Heart right ventricle (tissue), 16 donors: Measurements from ENCODE around the gene PDE4D. TPM values are rescaled to one million over a fixed set of nuclear protein-coding genes. Genes with fewer than 3 reads are reported as not detected.

Experiments
- ATAC-seq, 8 donors: fragments of 200-7000 bp; cut with Tn5 transposase; one replicate each; pipeline ENCODE4 v1.9.1; 2020; ENCODE audit warnings: mild to moderate bottlenecking in 8 of 8, moderate library complexity in 8 of 8, moderate number of reproducible peaks in 1 of 8
- DNase-seq, 2 donors: peaks; one replicate each; pipeline ENCODE4 v3.0.0-alpha.2; 2020
- H3K27ac ChIP-seq, 10 donors: fragments of 200-600 bp; sonication (generic) in 2 of 10; one replicate each; pipeline versions ENCODE4 v1.5.0 to v1.8.0; 2020 to 2022; ENCODE audit warnings: mild to moderate bottlenecking in 3 of 10
- H3K27me3 ChIP-seq, 7 donors: fragments of 200-600 bp; one replicate each; pipeline ENCODE4 v1.8.0; 2021 to 2022; ENCODE audit warnings: mild to moderate bottlenecking in 2 of 7
- H3K36me3 ChIP-seq, 9 donors: fragments of 200-600 bp; sonication (generic) in 1 of 9; one replicate each; pipeline versions ENCODE4 v1.5.0 to v1.8.0; 2020 to 2022; ENCODE audit warnings: mild to moderate bottlenecking in 2 of 9
- H3K4me1 ChIP-seq, 9 donors: fragments of 200-600 bp; sonication (generic) in 1 of 9; one replicate each; pipeline versions ENCODE4 v1.5.0 to v1.8.0; 2020 to 2022; ENCODE audit warnings: mild to moderate bottlenecking in 4 of 9
- H3K4me3 ChIP-seq, 10 donors: fragments of 200-600 bp; sonication (generic) in 2 of 10; one replicate each; pipeline versions ENCODE4 v1.5.0 to v1.8.0; 2020 to 2022; ENCODE audit warnings: mild to moderate bottlenecking in 7 of 10, moderate library complexity in 2 of 10
- H3K9me3 ChIP-seq, 11 donors: fragments of 200-600 bp in 10 of 11; sonication (generic) in 2 of 11; one replicate each; pipeline versions ENCODE4 v1.5.0 to v1.8.0; 2013 to 2022; ENCODE audit warnings: mild to moderate bottlenecking in 2 of 11, control low read depth in 1 of 11, moderate library complexity in 1 of 11
- WGBS, 2 donors: extraction: QIAGEN DNeasy Blood & Tissue Kit; methylation state at CpG; one replicate each; pipeline ENCODE4 v1.1.7; 2013; ENCODE audit warnings: inconsistent platforms in 1 of 2; 5-methylcytosine and 5-hydroxymethylcytosine counted together
- intact Hi-C, 10 donors: fragments of 100-400 bp; cut with DNase I; formaldehyde crosslinking; loops; one replicate each; pipeline versions ENCODE4 v1.11.1 to v1.14.2; 2022
- polyA plus RNA-seq, 2 donors: library from polyadenylated mRNA; stranded (reverse); fragments of 200-250 nt; gene quantifications; one replicate each; pipeline ENCODE4 v1.2.3, GENCODE V29; 2013
- total RNA-seq, 10 donors: library from RNA; stranded (reverse); fragmentation: NEBNext Ultra II Directional in 3 of 10; extraction: Animal tissue kit (Norgen Biotek cat#: 25700) in 3 of 10; gene quantifications; one replicate each; pipeline versions ENCODE4 v1.2.1 to v1.2.4, GENCODE V29; 2021 to 2023
- TF ChIP-seq, protein P1 (sequence below), 9 donors: fragments of 200-600 bp; sonication (generic) in 2 of 9; IDR thresholded peaks; one replicate each; pipeline versions ENCODE4 v1.5.0 to v1.8.0; 2021 to 2022; ENCODE audit warnings: antibody characterized with exemption in 9 of 9, mild to moderate bottlenecking in 5 of 9, moderate library complexity in 1 of 9
- donor health status: Arrhythmogenic right ventricular cardiomyopathy.
- donor health status: ischemic (EF 13 %, LVEDD 7.1; RV severe dilation, severe dysfunction).
- donor health status: healthy with polysubstance abuse.
- donor health status: DM: no; HTN: yes; CAD: no.
- donor health status: DM: no; HTN: no; CAD: no.
- donor health status: ischemic (EF 25% LVEDD 6.9; RV normal size, moderate dysfunction).
- donor health status: ischemic (EF 25% LVEDD 5.7; RV mildly dilated, moderate dysfunction).
- donor health status: healthy.
- donor health status: DM: yes; HTN: yes; CAD: no.
- donor health status: Ischemic cardiomyopathy.
- donor health status: ischemic (EF 35%, LVEDD 5.7; RV mildly dilated, moderate dysfunction).
- donor health status: nonischemic (EF 11% LVEDD 7.7; RV severe dilation, severe dysfunction).
- donor health status: DM: yes; HTN: yes; CAD: no.
- donor health status: PGD.
- donor health status: ischemic (EF 29% LVEDD 5.4; RV normal size, mild dysfunction).
- donor health status: nonischemic (EF 23%, LVEDD 6.1; RV moderate dilation, normal function).

PDE4D gene
- total and polyA plus RNA-seq, 12 donors, result 5.8 to 83.2 (median 39.5) TPM

DNA sequence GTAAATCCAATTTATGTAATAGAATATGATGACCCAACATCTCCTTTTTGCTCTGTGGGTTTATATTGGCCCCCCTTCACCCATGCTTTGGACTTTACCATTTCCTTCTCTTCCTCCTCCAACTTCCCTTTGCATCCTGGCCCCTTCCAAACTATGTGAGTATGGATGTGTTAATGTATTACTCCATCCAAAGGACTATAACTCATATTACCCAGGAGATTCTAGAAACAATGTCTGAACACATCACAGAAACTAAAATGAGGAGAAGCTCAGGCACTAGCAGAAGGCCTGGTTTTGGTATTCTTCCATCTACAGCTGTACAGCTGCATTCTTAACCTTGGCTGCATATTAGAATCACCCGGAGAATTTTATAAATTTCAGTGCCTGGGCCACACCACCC lies 110.7 kb downstream of the PDE4D start:
- Histone ChIP-seq H3K4me1 (no peaks in the 10 kb centered on the region), H3K9me3 (no peaks in the 10 kb centered on the region), H3K27me3 (no peaks in the 10 kb centered on the region), H3K4me3 (no peak overlapping the region), H3K27ac (no peak overlapping the region), H3K36me3 (no peaks in the 10 kb centered on the region)
- ATAC-seq (no peak), DNase-seq (no peak)
- intact Hi-C loops, result loop anchor here in 1 of 10 donors (10.0 kb wide), 1 partner anchor 108 kb away; no protein-coding TSS in a partner anchor
- TF ChIP-seq, protein P1, sequence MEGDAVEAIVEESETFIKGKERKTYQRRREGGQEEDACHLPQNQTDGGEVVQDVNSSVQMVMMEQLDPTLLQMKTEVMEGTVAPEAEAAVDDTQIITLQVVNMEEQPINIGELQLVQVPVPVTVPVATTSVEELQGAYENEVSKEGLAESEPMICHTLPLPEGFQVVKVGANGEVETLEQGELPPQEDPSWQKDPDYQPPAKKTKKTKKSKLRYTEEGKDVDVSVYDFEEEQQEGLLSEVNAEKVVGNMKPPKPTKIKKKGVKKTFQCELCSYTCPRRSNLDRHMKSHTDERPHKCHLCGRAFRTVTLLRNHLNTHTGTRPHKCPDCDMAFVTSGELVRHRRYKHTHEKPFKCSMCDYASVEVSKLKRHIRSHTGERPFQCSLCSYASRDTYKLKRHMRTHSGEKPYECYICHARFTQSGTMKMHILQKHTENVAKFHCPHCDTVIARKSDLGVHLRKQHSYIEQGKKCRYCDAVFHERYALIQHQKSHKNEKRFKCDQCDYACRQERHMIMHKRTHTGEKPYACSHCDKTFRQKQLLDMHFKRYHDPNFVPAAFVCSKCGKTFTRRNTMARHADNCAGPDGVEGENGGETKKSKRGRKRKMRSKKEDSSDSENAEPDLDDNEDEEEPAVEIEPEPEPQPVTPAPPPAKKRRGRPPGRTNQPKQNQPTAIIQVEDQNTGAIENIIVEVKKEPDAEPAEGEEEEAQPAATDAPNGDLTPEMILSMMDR (IDR thresholded peaks at IDR 0.05), result no peak
- WGBS, 2 donors, result 74 to 76% methylated on average over 1 of the region's 1 CpG

DNA sequence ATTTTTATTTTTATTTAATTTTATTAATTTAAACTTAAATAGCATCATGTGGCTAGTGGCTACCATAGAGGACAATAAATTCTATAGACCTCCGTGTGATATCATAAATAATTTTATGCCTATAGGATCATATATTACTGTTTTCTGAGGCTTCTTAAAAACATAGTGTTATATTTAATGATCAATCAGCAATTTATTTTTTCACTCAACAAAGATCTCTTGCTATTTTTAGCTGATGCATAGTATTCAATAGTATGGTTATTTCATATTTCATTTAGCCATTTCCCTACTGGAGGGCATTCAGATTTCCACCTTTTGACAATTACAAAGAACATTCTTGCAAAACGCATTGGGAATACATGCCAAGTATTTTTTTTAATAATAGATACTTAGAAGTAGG lies 114.1 kb downstream of the PDE4D start:
- no peaks in the 10 kb centered on the region for H3K4me1 ChIP-seq
- intact Hi-C loops, result no loop called here
- WGBS, 2 donors, result 84 to 92% methylated on average over 2 of the region's 2 CpGs

GRCh38 chr5:59777028-59777427 lies 116.5 kb downstream of the PDE4D start:
- no peak for DNase-seq
- Histone ChIP-seq H3K9me3 (no peaks in the 10 kb centered on the region), H3K36me3 (no peaks in the 10 kb centered on the region), H3K27me3 (no peaks in the 10 kb centered on the region), H3K27ac (no peak overlapping the region), H3K4me1 (no peaks in the 10 kb centered on the region), H3K4me3 (no peak overlapping the region)
- WGBS, 2 donors, result 60 to 68% methylated on average over 4 of the region's 4 CpGs
- intact Hi-C loops, result no loop called here
- ATAC-seq, result no peak
- TF ChIP-seq, protein P1 (IDR thresholded peaks at IDR 0.05), result no peak

More for the DNA sequence above, 114.1 kb downstream of the PDE4D start:
- Histone ChIP-seq H3K4me3 (no peak overlapping the region), H3K27me3 (no peaks in the 10 kb centered on the region), H3K9me3 (no peaks in the 10 kb centered on the region), H3K27ac (no peak overlapping the region), H3K36me3 (no peaks in the 10 kb centered on the region)
- DNase-seq, result no peak
- TF ChIP-seq, protein P1 (IDR thresholded peaks at IDR 0.05), result no peak
- no peak for ATAC-seq

DNA sequence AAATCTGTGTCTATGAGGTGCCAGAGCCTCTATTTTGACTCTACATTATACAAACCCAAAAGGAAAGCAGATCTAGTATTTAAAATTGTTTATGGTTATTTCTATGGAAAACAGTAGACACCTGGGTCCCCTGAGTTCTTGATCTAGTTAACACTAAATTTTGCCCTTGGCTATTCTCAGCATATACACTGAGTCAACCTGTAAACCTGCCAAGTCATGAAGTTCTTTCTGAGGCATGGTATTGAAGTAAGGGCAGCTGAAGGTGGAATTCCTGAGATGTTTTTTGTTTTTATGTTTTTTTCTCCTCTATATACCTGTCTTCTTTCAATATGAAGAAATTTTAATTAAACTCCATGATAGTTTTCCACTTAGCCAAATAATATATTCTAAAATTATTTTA lies 120.2 kb downstream of the PDE4D start:
- no peak overlapping the region for H3K27ac ChIP-seq
- H3K4me1 ChIP-seq, result peaks cover 0 to 10% (median 8%) of the 10 kb centered on the region in 9 donors
- H3K9me3 ChIP-seq, result no peaks in the 10 kb centered on the region
- no peaks in the 10 kb centered on the region for H3K36me3 ChIP-seq
- H3K27me3 ChIP-seq, result peaks cover 0 to 23% (median 6%) of the 10 kb centered on the region in 7 donors
- no peak overlapping the region for H3K4me3 ChIP-seq
- ATAC-seq, result no peak
- TF ChIP-seq, protein P1 (IDR thresholded peaks at IDR 0.05), result no peak
- intact Hi-C loops, result no loop called here
- no peak for DNase-seq
